ENCODE measurements around the gene QRFP.

- TF ChIP-seq CTCF (IDR thresholded peaks at IDR 0.05): no peak
- no peak for TF ChIP-seq POLR2A (IDR thresholded peaks at IDR 0.05)
Observed at GRCh38 chr9:130918826-130919558, 22.4 kb upstream of the QRFP start.
